ENCODE measurements around the gene C16orf74.

Gene C16orf74

DNA sequence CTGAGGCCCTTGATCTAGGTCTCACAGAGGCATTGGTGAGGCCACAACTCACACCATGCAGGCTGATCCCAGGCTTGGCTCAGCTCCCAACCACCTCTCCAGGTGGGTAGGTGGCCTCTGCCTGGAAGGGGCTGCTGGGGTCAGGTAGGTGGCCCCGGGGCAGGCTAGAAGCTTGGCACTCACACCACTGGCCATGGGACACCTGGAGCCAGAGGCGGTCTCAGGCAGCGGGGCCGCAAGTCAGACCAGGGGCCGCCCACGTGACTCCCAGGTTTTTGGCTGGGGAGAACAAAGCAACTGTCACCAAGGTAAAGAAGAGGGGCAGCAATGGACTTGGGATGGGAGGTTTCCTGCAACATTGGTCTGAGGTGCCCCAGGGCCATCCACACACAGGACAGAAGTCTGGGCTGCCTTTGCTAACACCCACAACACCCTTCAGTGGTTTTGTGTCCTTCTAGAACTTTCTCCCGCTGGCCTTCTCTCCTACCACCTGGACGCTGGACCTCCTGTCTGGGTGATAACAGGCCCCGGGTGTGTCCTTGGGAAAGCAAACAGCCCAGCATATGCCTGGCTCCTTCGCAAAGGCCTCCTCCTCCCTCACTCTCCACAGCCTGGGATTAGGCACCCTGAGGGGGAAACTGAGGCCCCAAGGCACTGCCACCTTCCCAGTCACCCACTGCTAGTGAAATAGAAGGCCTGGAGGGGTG lies 16.4 kb downstream of the C16orf74 start:
- Histone ChIP-seq H3K9me3 (ENCODE audit: control insufficient read depth, low read length) (no peaks in the 10 kb centered on the region), H3K27me3 (ENCODE audit: control insufficient read depth, insufficient read depth, low read length, poor library complexity, severe bottlenecking) (no peaks in the 10 kb centered on the region), H3K4me3 (ENCODE audit: insufficient read depth, low read depth, low read length) (no peak overlapping the region), H3K4me1 (ENCODE audit: control insufficient read depth, insufficient read depth, low read length) (peaks cover 12% of the 10 kb centered on the region), H3K36me3 (ENCODE audit: control insufficient read depth, insufficient read depth, low read length) (no peaks in the 10 kb centered on the region), H3K27ac (ENCODE audit: insufficient read depth, low read depth, low read length, poor library complexity, severe bottlenecking) (no peak overlapping the region)
- 82% methylated on average over 10 of the region's 10 CpGs for WGBS, 2 experiments

DNA sequence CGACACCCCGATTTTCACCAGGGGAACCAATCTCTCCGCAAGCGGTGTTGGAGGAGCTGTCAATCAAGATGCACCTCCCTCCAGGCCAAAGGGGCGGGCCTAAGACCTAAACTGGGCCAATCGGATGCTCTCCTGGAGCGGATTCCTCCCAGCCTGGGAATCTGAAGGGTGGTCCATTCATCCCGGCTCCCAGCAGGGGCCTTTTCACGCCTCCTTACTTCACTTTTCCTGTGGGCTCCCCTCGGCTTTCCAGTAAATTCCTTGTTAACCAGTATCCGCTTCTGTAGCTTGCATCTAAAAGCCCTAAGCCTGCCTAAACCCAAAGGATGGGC lies 17.1 kb downstream of the C16orf74 start:
- Histone ChIP-seq H3K27me3 (ENCODE audit: control insufficient read depth, insufficient read depth, low read length, poor library complexity, severe bottlenecking) (no peaks in the 10 kb centered on the region), H3K27ac (ENCODE audit: insufficient read depth, low read depth, low read length, poor library complexity, severe bottlenecking) (no peak overlapping the region), H3K36me3 (ENCODE audit: control insufficient read depth, insufficient read depth, low read length) (no peaks in the 10 kb centered on the region), H3K9me3 (ENCODE audit: control insufficient read depth, low read length) (no peaks in the 10 kb centered on the region), H3K4me1 (ENCODE audit: control insufficient read depth, insufficient read depth, low read length) (peaks cover 18% of the 10 kb centered on the region), H3K4me3 (ENCODE audit: insufficient read depth, low read depth, low read length) (no peak overlapping the region)
- WGBS, 2 experiments = 9 to 10% methylated on average over 11 of the region's 11 CpGs

DNA sequence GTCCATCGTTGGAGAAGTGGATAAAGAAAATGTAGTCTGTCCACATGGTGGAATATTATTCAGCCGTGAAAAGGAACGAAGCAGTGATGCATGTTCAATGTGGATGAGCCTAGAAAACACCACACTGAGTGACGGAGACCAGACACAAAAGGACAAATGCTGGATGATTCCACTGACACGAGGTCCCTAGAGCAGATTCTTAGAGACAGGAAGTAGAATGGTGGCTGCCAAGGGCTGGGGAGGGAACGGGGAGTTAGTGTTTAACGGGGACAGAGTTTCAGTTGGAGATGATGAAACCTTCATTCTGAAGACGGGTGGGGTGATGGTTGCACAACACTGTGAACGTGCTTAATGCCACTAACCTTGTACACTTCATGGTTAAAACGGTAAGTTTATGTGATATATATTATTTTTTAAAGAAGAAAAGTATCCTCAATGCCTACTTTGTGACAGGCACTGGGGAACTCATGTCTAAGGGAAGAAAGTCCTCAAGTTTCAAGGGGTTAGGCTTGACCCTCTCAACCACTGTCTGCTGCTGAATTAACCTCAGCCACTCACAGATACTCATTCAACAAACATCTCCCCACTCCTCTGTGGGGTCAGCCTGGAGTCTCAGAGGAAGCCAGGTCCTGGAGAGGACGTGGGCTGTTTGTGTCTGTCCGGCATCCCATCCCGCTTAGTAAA lies 17.6 kb downstream of the C16orf74 start:
- Histone ChIP-seq H3K36me3 (ENCODE audit: control insufficient read depth, insufficient read depth, low read length) (no peaks in the 10 kb centered on the region), H3K27ac (ENCODE audit: insufficient read depth, low read depth, low read length, poor library complexity, severe bottlenecking) (no peak overlapping the region), H3K9me3 (ENCODE audit: control insufficient read depth, low read length) (no peaks in the 10 kb centered on the region), H3K4me3 (ENCODE audit: insufficient read depth, low read depth, low read length) (no peak overlapping the region), H3K27me3 (ENCODE audit: control insufficient read depth, insufficient read depth, low read length, poor library complexity, severe bottlenecking) (no peaks in the 10 kb centered on the region), H3K4me1 (ENCODE audit: control insufficient read depth, insufficient read depth, low read length) (peaks cover 23% of the 10 kb centered on the region)
- WGBS, 2 experiments = 80 to 81% methylated on average over 12 to 13 of the region's 13 CpGs

DNA sequence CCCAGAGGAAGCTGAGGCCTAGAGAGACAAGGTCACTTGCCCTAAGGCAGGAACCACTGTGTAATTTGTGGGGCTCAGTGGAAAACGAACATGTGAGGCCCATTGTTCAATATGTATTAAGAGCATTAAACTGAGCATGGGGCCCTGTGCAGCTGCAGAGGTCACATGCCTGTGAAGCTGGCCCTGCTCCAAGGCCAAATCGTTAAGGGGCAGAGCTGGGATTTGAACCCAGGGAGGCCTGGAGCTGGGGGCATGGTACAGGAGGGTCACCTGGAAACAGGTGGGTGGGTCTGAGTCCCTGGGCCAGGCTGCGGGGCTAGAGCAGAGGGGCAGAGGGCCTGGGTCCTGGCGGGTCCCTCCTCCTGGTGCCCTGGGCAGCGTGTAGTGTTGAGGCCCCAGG lies 19.7 kb downstream of the C16orf74 start:
- H3K27ac ChIP-seq (ENCODE audit: insufficient read depth, low read depth, low read length, poor library complexity, severe bottlenecking) = no peak overlapping the region
- H3K9me3 ChIP-seq (ENCODE audit: control insufficient read depth, low read length) = no peaks in the 10 kb centered on the region
- H3K36me3 ChIP-seq (ENCODE audit: control insufficient read depth, insufficient read depth, low read length) = no peaks in the 10 kb centered on the region
- no peaks in the 10 kb centered on the region for H3K27me3 ChIP-seq (ENCODE audit: control insufficient read depth, insufficient read depth, low read length, poor library complexity, severe bottlenecking)
- H3K4me1 ChIP-seq (ENCODE audit: control insufficient read depth, insufficient read depth, low read length) = peaks cover 24% of the 10 kb centered on the region
- 91 to 93% methylated on average over 5 of the region's 5 CpGs for WGBS, 2 experiments
- no peak overlapping the region for H3K4me3 ChIP-seq (ENCODE audit: insufficient read depth, low read depth, low read length)

DNA sequence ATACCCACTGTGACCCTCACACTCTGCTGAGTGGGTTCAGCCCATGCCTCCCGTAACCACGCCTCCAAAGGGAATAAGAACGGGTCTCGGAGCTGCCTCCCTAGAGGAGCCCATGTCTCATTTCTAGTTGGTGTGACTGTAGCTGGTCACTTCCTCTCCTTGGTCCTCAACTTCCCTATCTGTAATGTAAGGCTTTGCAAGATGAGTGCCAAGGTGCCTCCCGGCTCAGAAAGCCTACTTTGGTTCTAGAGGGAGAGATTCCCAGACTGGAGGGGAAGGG lies 20.8 kb downstream of the C16orf74 start:
- WGBS, 2 experiments = 91 to 92% methylated on average over 5 of the region's 5 CpGs
- H3K4me3 ChIP-seq (ENCODE audit: insufficient read depth, low read depth, low read length) = no peak overlapping the region
- peaks cover 24% of the 10 kb centered on the region for H3K4me1 ChIP-seq (ENCODE audit: control insufficient read depth, insufficient read depth, low read length)
- no peaks in the 10 kb centered on the region for H3K9me3 ChIP-seq (ENCODE audit: control insufficient read depth, low read length)
- H3K27me3 ChIP-seq (ENCODE audit: control insufficient read depth, insufficient read depth, low read length, poor library complexity, severe bottlenecking) = no peaks in the 10 kb centered on the region
- H3K36me3 ChIP-seq (ENCODE audit: control insufficient read depth, insufficient read depth, low read length) = no peaks in the 10 kb centered on the region
- no peak overlapping the region for H3K27ac ChIP-seq (ENCODE audit: insufficient read depth, low read depth, low read length, poor library complexity, severe bottlenecking)

DNA sequence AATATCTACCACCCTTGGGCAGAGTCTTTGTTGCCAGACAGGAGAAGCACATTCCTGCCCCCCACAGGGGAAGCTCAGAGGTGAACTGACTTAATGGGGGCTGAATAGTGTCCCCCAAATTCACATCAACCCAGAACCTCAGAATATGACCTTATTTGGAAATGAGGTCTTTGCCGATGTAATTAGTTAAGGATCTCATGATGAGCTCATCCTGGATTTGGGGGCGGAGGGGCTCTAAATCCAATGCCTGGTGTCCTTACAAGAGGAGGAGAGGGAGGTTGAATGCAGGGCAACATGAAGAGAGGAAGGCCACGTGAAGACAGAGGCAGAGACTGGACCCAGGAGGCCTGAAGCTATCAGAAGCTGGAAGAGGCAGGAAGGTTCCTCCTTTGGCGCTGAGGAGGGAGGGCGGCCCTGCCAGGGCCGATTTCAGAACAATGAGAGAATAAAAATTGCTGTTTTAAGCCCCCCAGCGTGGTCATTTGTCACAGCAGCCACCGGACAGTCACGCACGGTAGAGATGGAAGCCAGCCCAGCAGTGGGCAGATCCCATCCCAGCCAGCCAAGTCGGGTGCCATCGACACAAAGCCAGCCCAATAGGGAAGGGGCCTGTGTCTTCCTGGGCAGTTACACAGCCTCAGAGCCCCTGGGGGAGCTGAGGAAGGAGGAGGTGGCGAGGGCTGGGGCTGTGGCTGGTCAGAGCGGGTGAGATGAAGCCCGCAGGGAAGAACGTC lies 21.3 kb downstream of the C16orf74 start:
- H3K27ac ChIP-seq (ENCODE audit: insufficient read depth, low read depth, low read length, poor library complexity, severe bottlenecking) = no peak overlapping the region
- H3K9me3 ChIP-seq (ENCODE audit: control insufficient read depth, low read length) = no peaks in the 10 kb centered on the region
- H3K36me3 ChIP-seq (ENCODE audit: control insufficient read depth, insufficient read depth, low read length) = no peaks in the 10 kb centered on the region
- no peak overlapping the region for H3K4me3 ChIP-seq (ENCODE audit: insufficient read depth, low read depth, low read length)
- WGBS, 2 experiments = 83 to 86% methylated on average over 16 of the region's 16 CpGs
- H3K27me3 ChIP-seq (ENCODE audit: control insufficient read depth, insufficient read depth, low read length, poor library complexity, severe bottlenecking) = no peaks in the 10 kb centered on the region
- peaks cover 22% of the 10 kb centered on the region for H3K4me1 ChIP-seq (ENCODE audit: control insufficient read depth, insufficient read depth, low read length)

DNA sequence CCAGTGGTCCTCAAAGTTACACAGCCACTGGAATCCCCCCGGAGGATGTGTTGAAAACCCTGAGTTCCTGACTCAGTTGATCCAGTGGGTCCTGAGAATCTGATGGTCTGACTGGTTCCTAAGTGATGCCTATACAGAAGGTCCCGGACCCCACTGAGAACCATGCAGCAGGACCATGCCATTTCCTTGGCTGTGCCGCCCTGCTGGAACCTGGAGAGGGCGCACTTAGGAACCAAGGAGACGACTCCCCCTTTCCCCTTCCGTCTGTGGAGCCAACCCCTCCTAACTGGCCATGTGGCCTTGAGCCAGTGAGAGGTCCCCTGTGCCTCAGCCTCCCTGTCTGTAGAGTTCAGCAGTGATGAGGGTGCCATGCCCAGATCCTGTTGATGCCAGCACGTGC lies 22.0 kb downstream of the C16orf74 start:
- 80 to 83% methylated on average over 7 of the region's 7 CpGs for WGBS, 2 experiments
- Histone ChIP-seq H3K27ac (ENCODE audit: insufficient read depth, low read depth, low read length, poor library complexity, severe bottlenecking) (no peak overlapping the region), H3K27me3 (ENCODE audit: control insufficient read depth, insufficient read depth, low read length, poor library complexity, severe bottlenecking) (no peaks in the 10 kb centered on the region), H3K36me3 (ENCODE audit: control insufficient read depth, insufficient read depth, low read length) (no peaks in the 10 kb centered on the region), H3K4me3 (ENCODE audit: insufficient read depth, low read depth, low read length) (no peak overlapping the region), H3K4me1 (ENCODE audit: control insufficient read depth, insufficient read depth, low read length) (peaks cover 15% of the 10 kb centered on the region), H3K9me3 (ENCODE audit: control insufficient read depth, low read length) (no peaks in the 10 kb centered on the region)

DNA sequence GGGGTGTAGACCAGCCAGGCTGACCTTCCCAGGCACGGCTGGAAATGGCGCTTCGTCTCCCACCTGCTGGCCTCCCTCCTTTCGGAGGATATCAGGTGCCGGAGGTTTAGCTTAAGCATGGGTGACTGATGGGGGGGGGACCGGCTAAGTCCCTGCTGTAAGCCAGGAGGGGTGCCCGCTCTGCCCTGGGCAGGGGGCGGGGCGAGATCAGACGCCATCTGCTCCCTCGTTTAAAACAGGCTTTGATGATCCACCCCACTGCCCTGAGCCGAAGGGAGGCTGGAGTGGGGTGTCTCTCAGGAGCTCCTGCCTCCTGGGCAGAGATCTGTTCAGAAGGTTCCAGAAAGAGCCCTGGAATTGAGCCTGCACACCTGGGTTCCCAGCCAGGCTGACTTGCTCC lies 26.0 kb downstream of the C16orf74 start:
- no peaks in the 10 kb centered on the region for H3K27me3 ChIP-seq (ENCODE audit: control insufficient read depth, insufficient read depth, low read length, poor library complexity, severe bottlenecking)
- peaks cover 27% of the 10 kb centered on the region for H3K4me1 ChIP-seq (ENCODE audit: control insufficient read depth, insufficient read depth, low read length)
- H3K9me3 ChIP-seq (ENCODE audit: control insufficient read depth, low read length) = no peaks in the 10 kb centered on the region
- H3K36me3 ChIP-seq (ENCODE audit: control insufficient read depth, insufficient read depth, low read length) = no peaks in the 10 kb centered on the region
- no peak overlapping the region for H3K4me3 ChIP-seq (ENCODE audit: insufficient read depth, low read depth, low read length)
- no peak overlapping the region for H3K27ac ChIP-seq (ENCODE audit: insufficient read depth, low read depth, low read length, poor library complexity, severe bottlenecking)
- WGBS, 2 experiments = 89 to 90% methylated on average over 12 of the region's 12 CpGs

DNA sequence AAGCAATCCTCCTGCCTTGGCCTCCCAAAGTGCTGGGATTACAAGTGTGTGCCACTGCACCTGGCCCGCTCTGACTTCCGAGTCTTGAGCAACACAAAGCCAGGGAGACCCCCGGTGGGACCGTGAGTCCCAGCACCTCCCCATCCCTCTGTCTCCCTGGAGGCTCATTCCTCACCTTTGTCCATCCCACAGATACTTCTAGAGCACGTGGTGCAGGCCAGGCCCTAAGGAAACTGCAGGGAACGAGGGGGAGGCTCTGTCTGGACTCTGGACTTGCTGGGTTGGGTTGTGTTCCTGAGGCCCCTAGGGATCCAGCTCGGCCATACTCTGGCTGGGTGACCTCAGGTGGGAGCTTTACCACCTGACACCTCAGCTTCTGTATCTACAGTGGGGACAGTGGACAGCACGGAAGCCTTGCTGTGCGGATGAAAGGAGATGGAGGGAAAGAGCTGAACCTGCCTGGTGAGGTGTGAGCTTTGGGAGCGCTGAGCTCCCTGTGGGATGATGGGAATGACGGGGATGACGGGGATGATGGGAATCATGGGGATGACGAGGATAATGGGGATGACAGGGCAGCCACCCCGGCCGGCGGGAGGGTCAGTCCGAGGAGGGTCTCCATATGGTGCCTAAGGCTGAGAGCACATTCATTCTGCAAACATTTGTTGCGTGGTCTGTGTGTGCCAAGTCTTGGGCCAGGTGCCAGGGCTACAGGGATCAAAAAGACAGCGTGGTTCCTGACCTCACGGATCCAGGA lies 26.6 kb downstream of the C16orf74 start:
- WGBS, 2 experiments = 86% methylated on average over 20 of the region's 20 CpGs
- Histone ChIP-seq H3K27ac (ENCODE audit: insufficient read depth, low read depth, low read length, poor library complexity, severe bottlenecking) (no peak overlapping the region), H3K9me3 (ENCODE audit: control insufficient read depth, low read length) (no peaks in the 10 kb centered on the region), H3K4me3 (ENCODE audit: insufficient read depth, low read depth, low read length) (no peak overlapping the region), H3K27me3 (ENCODE audit: control insufficient read depth, insufficient read depth, low read length, poor library complexity, severe bottlenecking) (no peaks in the 10 kb centered on the region), H3K36me3 (ENCODE audit: control insufficient read depth, insufficient read depth, low read length) (no peaks in the 10 kb centered on the region), H3K4me1 (ENCODE audit: control insufficient read depth, insufficient read depth, low read length) (peaks cover 24% of the 10 kb centered on the region)
